ENCODE results near the gene TTC28. TPM values are rescaled to one million over a fixed set of nuclear protein-coding genes. Genes with fewer than 3 reads are reported as not detected.

The TTC28 gene
- total and polyA plus RNA-seq, 2 donors (not counting 1 experiment from before 2014, with no cell fraction given) = 8.2 to 31.4 TPM

- TF ChIP-seq CTCF (conservative IDR thresholded peaks at IDR 0.05 in 1 of 2, IDR thresholded peaks at IDR 0.05 in 1 of 2; ENCODE audit: low read depth in 1 of 2, low read length in 2 of 2) (no peak), EZH2 (IDR thresholded peaks at IDR 0.05; ENCODE audit: low read length, missing control alignments) (no peak)
- no peaks in the 10 kb centered on the region for H3K79me2 ChIP-seq (ENCODE audit: control insufficient read depth, insufficient read depth, low read length)
- DNase-seq (ENCODE audit: low read depth in 2 of 2) = peak in 1 of 2 donors; percentile 13
These were observed 363.6 kb downstream of the TTC28 start for GRCh38 chr22:28316014-28316413.

GRCh38 chr22:28314959-28315358 is 364.7 kb downstream of the TTC28 start:
- no peaks in the 10 kb centered on the region for H3K9me3 ChIP-seq (ENCODE audit: control insufficient read depth, insufficient read depth, low read depth, low read length)
- no peak overlapping the region for H3K27ac ChIP-seq (ENCODE audit: insufficient read depth, low read length)
- TF ChIP-seq EZH2 (IDR thresholded peaks at IDR 0.05; ENCODE audit: low read length, missing control alignments) = no peak
- no peak for TF ChIP-seq CTCF (conservative IDR thresholded peaks at IDR 0.05 in 1 of 2, IDR thresholded peaks at IDR 0.05 in 1 of 2; ENCODE audit: low read depth in 1 of 2, low read length in 2 of 2)
- no peaks in the 10 kb centered on the region for H3K36me3 ChIP-seq (ENCODE audit: control insufficient read depth, insufficient read depth, low read length)
- no peaks in the 10 kb centered on the region for H3K79me2 ChIP-seq (ENCODE audit: control insufficient read depth, insufficient read depth, low read length)
- no peak overlapping the region for H3K9ac ChIP-seq (ENCODE audit: insufficient read depth, low read length)
- H3K4me2 ChIP-seq (ENCODE audit: extremely low read depth, insufficient read depth, low read length) = no peak overlapping the region
- H2AFZ ChIP-seq (ENCODE audit: low read length) = no peak overlapping the region
- H4K20me1 ChIP-seq (ENCODE audit: control insufficient read depth, extremely low read depth, insufficient read depth, low read length) = no peaks in the 10 kb centered on the region
- DNase-seq (ENCODE audit: low read depth in 2 of 2) = no peak
- no peaks in the 10 kb centered on the region for H3K27me3 ChIP-seq (ENCODE audit: control insufficient read depth, insufficient read depth, low read length)
- H3K4me1 ChIP-seq (ENCODE audit: control insufficient read depth, extremely low read depth, insufficient read depth, low read length) = no peaks in the 10 kb centered on the region
- no peak overlapping the region for H3K4me3 ChIP-seq (replicated peaks in 1 of 4; ENCODE audit: control extremely low read depth in 1 of 4, insufficient read depth in 1 of 4, low read depth in 3 of 4, low read length in 4 of 4)

More at GRCh38 chr22:28316014-28316413, 363.6 kb downstream of the TTC28 start:
- no peak overlapping the region for H3K4me3 ChIP-seq (replicated peaks in 1 of 4; ENCODE audit: control extremely low read depth in 1 of 4, insufficient read depth in 1 of 4, low read depth in 3 of 4, low read length in 4 of 4)
- no peak overlapping the region for H3K4me2 ChIP-seq (ENCODE audit: extremely low read depth, insufficient read depth, low read length)
- H3K9ac ChIP-seq (ENCODE audit: insufficient read depth, low read length) = no peak overlapping the region
- H3K9me3 ChIP-seq (ENCODE audit: control insufficient read depth, insufficient read depth, low read depth, low read length) = no peaks in the 10 kb centered on the region
- no peaks in the 10 kb centered on the region for H4K20me1 ChIP-seq (ENCODE audit: control insufficient read depth, extremely low read depth, insufficient read depth, low read length)
- no peak overlapping the region for H2AFZ ChIP-seq (ENCODE audit: low read length)
- H3K36me3 ChIP-seq (ENCODE audit: control insufficient read depth, insufficient read depth, low read length) = no peaks in the 10 kb centered on the region
- H3K4me1 ChIP-seq (ENCODE audit: control insufficient read depth, extremely low read depth, insufficient read depth, low read length) = no peaks in the 10 kb centered on the region
- H3K27ac ChIP-seq (ENCODE audit: insufficient read depth, low read length) = no peak overlapping the region
- H3K27me3 ChIP-seq (ENCODE audit: control insufficient read depth, insufficient read depth, low read length) = no peaks in the 10 kb centered on the region

GRCh38 chr22:28310299-28310698 is 369.3 kb downstream of the TTC28 start:
- H4K20me1 ChIP-seq (ENCODE audit: control insufficient read depth, extremely low read depth, insufficient read depth, low read length) = no peaks in the 10 kb centered on the region
- H3K4me2 ChIP-seq (ENCODE audit: extremely low read depth, insufficient read depth, low read length) = no peak overlapping the region
- no peak for TF ChIP-seq EZH2 (IDR thresholded peaks at IDR 0.05; ENCODE audit: low read length, missing control alignments)
- no peak for TF ChIP-seq CTCF (conservative IDR thresholded peaks at IDR 0.05 in 1 of 2, IDR thresholded peaks at IDR 0.05 in 1 of 2; ENCODE audit: low read depth in 1 of 2, low read length in 2 of 2)
- no peaks in the 10 kb centered on the region for H3K9me3 ChIP-seq (ENCODE audit: control insufficient read depth, insufficient read depth, low read depth, low read length)
- DNase-seq (ENCODE audit: low read depth in 2 of 2) = no peak
- H3K4me1 ChIP-seq (ENCODE audit: control insufficient read depth, extremely low read depth, insufficient read depth, low read length) = no peaks in the 10 kb centered on the region
- no peaks in the 10 kb centered on the region for H3K36me3 ChIP-seq (ENCODE audit: control insufficient read depth, insufficient read depth, low read length)
- H3K27ac ChIP-seq (ENCODE audit: insufficient read depth, low read length) = no peak overlapping the region
- no peak overlapping the region for H3K4me3 ChIP-seq (replicated peaks in 1 of 4; ENCODE audit: control extremely low read depth in 1 of 4, insufficient read depth in 1 of 4, low read depth in 3 of 4, low read length in 4 of 4)
- H3K27me3 ChIP-seq (ENCODE audit: control insufficient read depth, insufficient read depth, low read length) = no peaks in the 10 kb centered on the region
- H2AFZ ChIP-seq (ENCODE audit: low read length) = no peak overlapping the region
- H3K79me2 ChIP-seq (ENCODE audit: control insufficient read depth, insufficient read depth, low read length) = no peaks in the 10 kb centered on the region
- no peak overlapping the region for H3K9ac ChIP-seq (ENCODE audit: insufficient read depth, low read length)
